Measurements from ENCODE around the gene SERPINA4. TPM values are rescaled to one million over a fixed set of nuclear protein-coding genes. Genes with fewer than 3 reads are reported as not detected.

The SERPINA4 gene
- total RNA-seq, 1 experiment from 2014 or later: not detected

DNA sequence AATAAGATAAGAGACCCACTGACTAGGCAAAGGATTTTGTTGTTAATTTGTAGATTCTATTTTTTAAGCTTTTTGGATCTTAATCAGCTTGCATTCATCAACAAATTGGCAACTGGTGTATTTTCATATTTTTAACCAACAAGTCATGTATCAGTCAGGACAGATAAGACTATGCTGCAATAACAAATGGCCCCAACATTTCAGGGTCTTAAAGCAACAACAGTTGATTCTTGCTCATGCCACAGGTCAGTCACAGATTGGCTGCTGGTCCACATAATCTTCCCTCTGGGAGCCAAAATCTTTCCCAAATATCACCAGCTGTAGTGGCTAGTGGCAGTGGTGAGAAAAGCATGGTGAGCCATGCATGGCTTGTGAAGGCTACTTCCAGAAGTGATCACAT is 30.1 kb upstream of the SERPINA4 start:
- no peaks in the 10 kb centered on the region for H4K20me1 ChIP-seq (ENCODE audit: control insufficient read depth, insufficient read depth, insufficient read length)
- no peak for DNase-seq
- H4K5ac ChIP-seq (ENCODE audit: insufficient read length, low read depth, low read length): no peak overlapping the region
- no peak overlapping the region for H3K18ac ChIP-seq (ENCODE audit: insufficient read length, low read depth, low read length)
- H3K4ac ChIP-seq (ENCODE audit: low read depth, low read length): no peak overlapping the region
- H2BK20ac ChIP-seq (ENCODE audit: low read depth, low read length, poor library complexity, severe bottlenecking): no peak overlapping the region
- no peaks in the 10 kb centered on the region for H3K4me1 ChIP-seq (ENCODE audit: insufficient read depth, low read length)
- no peak overlapping the region for H2AFZ ChIP-seq (ENCODE audit: low read length)
- H3K23ac ChIP-seq (ENCODE audit: insufficient read length, low read depth, low read length): no peak overlapping the region
- TF ChIP-seq, protein P1, sequence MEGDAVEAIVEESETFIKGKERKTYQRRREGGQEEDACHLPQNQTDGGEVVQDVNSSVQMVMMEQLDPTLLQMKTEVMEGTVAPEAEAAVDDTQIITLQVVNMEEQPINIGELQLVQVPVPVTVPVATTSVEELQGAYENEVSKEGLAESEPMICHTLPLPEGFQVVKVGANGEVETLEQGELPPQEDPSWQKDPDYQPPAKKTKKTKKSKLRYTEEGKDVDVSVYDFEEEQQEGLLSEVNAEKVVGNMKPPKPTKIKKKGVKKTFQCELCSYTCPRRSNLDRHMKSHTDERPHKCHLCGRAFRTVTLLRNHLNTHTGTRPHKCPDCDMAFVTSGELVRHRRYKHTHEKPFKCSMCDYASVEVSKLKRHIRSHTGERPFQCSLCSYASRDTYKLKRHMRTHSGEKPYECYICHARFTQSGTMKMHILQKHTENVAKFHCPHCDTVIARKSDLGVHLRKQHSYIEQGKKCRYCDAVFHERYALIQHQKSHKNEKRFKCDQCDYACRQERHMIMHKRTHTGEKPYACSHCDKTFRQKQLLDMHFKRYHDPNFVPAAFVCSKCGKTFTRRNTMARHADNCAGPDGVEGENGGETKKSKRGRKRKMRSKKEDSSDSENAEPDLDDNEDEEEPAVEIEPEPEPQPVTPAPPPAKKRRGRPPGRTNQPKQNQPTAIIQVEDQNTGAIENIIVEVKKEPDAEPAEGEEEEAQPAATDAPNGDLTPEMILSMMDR (conservative IDR thresholded peaks at IDR 0.05): no peak
- H3K79me1 ChIP-seq (ENCODE audit: insufficient read depth, low read depth, low read length, poor library complexity, severe bottlenecking): no peaks in the 10 kb centered on the region
- H3K9ac ChIP-seq (ENCODE audit: extremely low read depth, insufficient read length, low read length): no peak overlapping the region
- H3T11ph ChIP-seq (ENCODE audit: low read length): no peak overlapping the region
- H3K27ac ChIP-seq (ENCODE audit: insufficient read length, low read depth, low read length): no peak overlapping the region
- H3K79me2 ChIP-seq (ENCODE audit: insufficient read depth, low read length): no peaks in the 10 kb centered on the region
- H2BK5ac ChIP-seq (ENCODE audit: insufficient read length, low read length): no peak overlapping the region
- H3K9me3 Mint-ChIP-seq: peaks cover 3% of the 10 kb centered on the region in 2 experiments; a peak in 2 of 5 replicates
- no peaks in the 10 kb centered on the region for H3K9me3 ChIP-seq (ENCODE audit: control insufficient read depth, low read depth, low read length)
- peaks cover 18% of the 10 kb centered on the region for H3K27me3 Mint-ChIP-seq (ENCODE audit: low read depth)
- H3K36me3 Mint-ChIP-seq (ENCODE audit: insufficient read depth in 1 of 3, low read depth in 3 of 3): no peaks in the 10 kb centered on the region
- H3K4me2 ChIP-seq (ENCODE audit: insufficient read depth, insufficient read length, low read length): no peak overlapping the region
- H3K27ac Mint-ChIP-seq: no peak overlapping the region
- no peak overlapping the region for H4K91ac ChIP-seq (ENCODE audit: insufficient read length, low read depth, low read length)
- H3K4me1 Mint-ChIP-seq: no peaks in the 10 kb centered on the region
- no peak overlapping the region for H2BK120ac ChIP-seq (ENCODE audit: low read depth, low read length, poor library complexity, severe bottlenecking)
- H2BK15ac ChIP-seq (ENCODE audit: low read depth, low read length): no peak overlapping the region
- H2BK12ac ChIP-seq (ENCODE audit: insufficient read length, low read depth, low read length): no peak overlapping the region
- no peak overlapping the region for H3K14ac ChIP-seq (ENCODE audit: insufficient read depth, low read length)
- H3K56ac ChIP-seq (ENCODE audit: insufficient read length, low read depth, low read length): no peak overlapping the region
- no peaks in the 10 kb centered on the region for H3K27me3 ChIP-seq (ENCODE audit: insufficient read depth, low read length)
- no peaks in the 10 kb centered on the region for H3K23me2 ChIP-seq (ENCODE audit: insufficient read length, low read depth, low read length, poor library complexity, severe bottlenecking)
- H4K8ac ChIP-seq (replicated peaks; ENCODE audit: insufficient read length, low read depth, low read length): no peak overlapping the region
- no peak overlapping the region for H2AK5ac ChIP-seq (ENCODE audit: insufficient read length, low read length)
- H3K4me3 Mint-ChIP-seq: no peak overlapping the region

Measured in H9 (cell line).